H7 (cell line): Measurements from ENCODE around the gene ZSCAN10. TPM values are rescaled to one million over a fixed set of nuclear protein-coding genes. Genes with fewer than 3 reads are reported as not detected.
A peak's percentile ranks its signal among the peaks of the same experiment; 100 is the strongest.
"Not testable (repeated sequence)": the region's sequence is repeated elsewhere in the genome, so short reads cannot be mapped to it uniquely, and the experiment has no call there.

Experiments
- DNase-seq: peaks from one replicate; pipeline ENCODE4 v3.0.0; 2012
- H3K27me3 ChIP-seq: 2 replicates; pipeline ENCODE4 v1.6.0; 2011; ENCODE audit warnings: mild to moderate bottlenecking, low read length; ENCODE audit not compliant: control insufficient read depth, insufficient read depth
- H3K36me3 ChIP-seq: replicated peaks from 2 replicates; pipeline ENCODE4 v1.5.1; 2011; ENCODE audit warnings: low read length; ENCODE audit not compliant: control insufficient read depth, insufficient read depth
- H3K4me3 ChIP-seq: 2 replicates; pipeline ENCODE4 v1.5.1; 2011; ENCODE audit warnings: low read depth, mild to moderate bottlenecking, control low read depth, low read length, moderate library complexity; ENCODE audit not compliant: insufficient read depth
- total RNA-seq: library from RNA; depleted of rRNA; stranded (reverse); fragments of >200 nt; shearing (Covaris generic); gene quantifications from 2 replicates; pipeline ENCODE4 v1.2.3, GENCODE V29; 2014

The ZSCAN10 gene
- total RNA-seq, 1 experiment from 2014 or later: 217 TPM

DNA sequence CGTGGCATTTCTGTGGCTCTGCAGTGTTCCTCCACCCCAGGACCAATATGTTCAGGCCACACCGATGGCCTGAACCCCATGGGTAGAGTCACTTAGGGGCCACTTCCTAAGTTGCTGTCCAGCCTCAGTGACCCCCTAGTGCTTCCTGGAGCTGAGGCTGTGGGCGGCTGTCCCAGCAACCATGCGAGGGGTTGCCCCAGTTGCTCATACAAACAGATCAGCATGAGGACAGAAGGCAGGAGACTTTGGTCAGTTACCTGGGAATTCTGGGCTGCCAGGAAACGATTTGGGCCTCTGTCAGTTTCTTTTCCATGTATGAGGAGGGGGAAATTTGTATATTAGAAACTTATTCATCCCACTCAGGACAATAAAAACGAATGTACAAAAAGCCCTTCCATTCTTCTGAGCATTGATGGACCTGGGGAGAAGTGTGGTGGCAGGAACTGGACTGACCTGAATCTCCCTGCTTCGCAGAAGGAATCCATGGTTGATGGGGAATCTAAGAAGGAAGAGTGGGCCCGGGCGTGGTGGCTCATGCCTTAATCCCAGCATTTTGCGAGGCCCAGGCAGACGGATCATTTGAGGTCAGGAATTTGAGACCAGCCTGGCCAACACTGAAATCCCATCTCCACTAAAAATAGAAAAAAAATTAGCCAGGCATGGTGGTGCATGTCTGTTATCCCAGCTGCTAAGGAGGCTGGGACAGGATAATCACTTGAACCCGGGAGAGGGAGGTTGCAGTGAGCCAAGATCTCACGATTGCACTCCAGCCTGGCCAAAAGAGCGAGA is 38.6 kb downstream of the ZSCAN10 start:
- Histone ChIP-seq H3K4me3 (no peak overlapping the region), H3K36me3 (no peaks in the 10 kb centered on the region), H3K27me3 (no peaks in the 10 kb centered on the region)
- no peak for DNase-seq

GRCh38 chr16:3059723-3060242 is 39.3 kb downstream of the ZSCAN10 start:
- Histone ChIP-seq H3K27me3 (no peaks in the 10 kb centered on the region), H3K4me3 (peak overlapping the region; percentile 64), H3K36me3 (no peaks in the 10 kb centered on the region)
- DNase-seq: peak; percentile 51

DNA sequence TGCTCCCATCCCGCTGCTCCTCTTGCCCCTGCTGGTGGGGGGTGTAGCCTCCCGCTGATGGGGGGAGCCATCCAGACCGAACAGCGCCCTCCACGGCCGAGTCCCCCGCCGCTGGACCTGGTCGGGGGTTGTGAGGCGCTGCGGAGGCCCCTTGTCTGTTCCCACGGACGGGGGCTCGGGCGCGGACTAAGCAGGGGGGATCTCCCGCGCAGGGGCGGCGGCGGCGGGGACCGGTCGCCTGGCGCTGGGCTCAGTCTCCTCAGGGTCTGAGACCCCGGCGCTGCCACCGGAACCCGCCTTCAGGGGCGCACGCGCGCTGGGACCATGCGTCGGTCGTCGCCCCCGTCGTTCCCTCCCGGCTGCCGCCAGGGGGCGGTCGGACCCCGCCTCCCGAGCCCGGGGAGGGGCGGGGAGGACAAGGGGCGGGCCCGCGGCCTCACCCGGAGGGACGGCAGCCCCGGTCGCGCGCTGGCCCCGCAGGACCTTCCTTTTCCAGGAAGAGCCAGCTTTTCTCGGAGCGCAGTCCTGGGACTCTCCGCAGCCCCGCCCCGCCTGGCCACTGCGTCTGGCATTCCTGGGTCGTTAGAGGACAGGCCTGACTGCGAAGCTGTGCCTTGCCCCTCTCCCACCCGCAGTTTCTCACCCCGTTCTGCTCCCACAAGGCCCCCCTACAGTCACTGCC is 39.9 kb downstream of the ZSCAN10 start:
- Histone ChIP-seq H3K27me3 (no peaks in the 10 kb centered on the region), H3K36me3 (no peaks in the 10 kb centered on the region), H3K4me3 (peak overlapping the region; percentile 64)
- DNase-seq: peak; percentile 100

DNA sequence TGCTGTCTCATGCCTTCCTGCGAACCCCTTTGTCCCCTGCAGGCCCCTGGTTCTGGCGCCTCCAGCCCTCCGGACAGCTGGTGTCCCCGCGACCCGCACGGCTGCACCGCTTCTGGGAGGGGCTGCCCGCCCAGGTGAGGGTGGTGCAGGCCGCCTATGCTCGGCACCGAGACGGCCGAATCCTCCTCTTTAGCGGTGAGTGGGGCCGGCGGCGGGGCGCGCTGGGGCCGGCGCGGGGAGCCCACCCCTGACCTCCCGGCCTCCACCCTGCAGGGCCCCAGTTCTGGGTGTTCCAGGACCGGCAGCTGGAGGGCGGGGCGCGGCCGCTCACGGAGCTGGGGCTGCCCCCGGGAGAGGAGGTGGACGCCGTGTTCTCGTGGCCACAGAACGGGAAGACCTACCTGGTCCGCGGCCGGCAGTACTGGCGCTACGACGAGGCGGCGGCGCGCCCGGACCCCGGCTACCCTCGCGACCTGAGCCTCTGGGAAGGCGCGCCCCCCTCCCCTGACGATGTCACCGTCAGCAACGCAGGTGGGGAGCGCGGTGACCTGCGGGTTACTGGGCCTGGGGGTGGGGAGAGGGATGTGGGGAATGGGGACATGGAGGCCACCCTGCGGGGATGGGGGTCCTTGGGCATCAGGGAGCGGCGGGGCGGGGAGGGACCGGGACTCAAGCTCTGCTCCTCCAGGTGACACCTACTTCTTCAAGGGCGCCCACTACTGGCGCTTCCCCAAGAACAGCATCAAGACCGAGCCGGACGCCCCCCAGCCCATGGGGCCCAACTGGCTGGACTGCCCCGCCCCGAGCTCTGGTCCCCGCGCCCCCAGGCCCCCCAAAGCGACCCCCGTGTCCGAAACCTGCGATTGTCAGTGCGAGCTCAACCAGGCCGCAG is 40.7 kb downstream of the ZSCAN10 start:
- peak; percentile 93 for DNase-seq
- Histone ChIP-seq H3K36me3 (no peaks in the 10 kb centered on the region), H3K4me3 (peak overlapping the region; percentile 64), H3K27me3 (no peaks in the 10 kb centered on the region)

DNA sequence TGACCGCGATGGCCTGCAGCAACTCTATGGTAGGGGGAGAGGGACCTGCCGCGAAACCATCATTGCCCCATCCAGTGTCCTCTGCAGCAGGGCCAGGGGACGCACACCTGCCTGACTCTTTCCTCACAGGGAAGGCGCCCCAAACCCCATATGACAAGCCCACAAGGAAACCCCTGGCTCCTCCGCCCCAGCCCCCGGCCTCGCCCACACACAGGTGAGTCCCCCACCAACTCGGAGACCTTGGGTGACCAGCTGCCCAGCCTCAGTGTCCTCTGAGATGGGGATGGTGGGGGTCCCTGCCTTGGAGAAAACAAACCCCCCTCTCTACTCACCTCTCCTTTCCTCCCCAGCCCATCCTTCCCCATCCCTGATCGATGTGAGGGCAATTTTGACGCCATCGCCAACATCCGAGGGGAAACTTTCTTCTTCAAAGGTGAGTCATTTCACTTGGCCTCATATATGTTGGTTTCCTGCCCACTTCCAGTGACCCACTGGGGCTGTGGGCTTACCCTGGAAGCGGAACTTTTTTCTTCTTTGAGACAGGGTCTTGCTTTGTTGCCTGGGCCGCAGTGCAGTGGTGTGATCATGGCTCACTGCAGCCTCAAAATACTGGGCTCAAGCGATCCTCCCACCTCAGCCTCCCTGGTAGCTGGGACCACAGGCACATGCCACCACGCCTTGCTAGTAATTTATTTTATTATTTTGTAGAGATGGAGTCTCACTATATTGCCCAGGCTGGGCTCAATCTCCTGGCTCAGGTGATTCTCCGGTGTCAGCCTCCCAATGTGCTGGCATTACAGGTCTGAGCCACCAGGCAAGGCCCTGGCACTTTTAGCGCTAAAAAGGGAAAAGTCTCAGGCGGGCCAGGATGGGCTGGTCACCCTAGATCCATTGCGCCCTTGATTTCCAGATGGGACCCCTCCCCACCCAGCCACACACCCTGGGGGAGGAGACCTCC is 41.6 kb downstream of the ZSCAN10 start:
- H3K4me3 ChIP-seq: no peak overlapping the region
- DNase-seq: no peak
- H3K27me3 ChIP-seq: no peaks in the 10 kb centered on the region
- H3K36me3 ChIP-seq: no peaks in the 10 kb centered on the region

DNA sequence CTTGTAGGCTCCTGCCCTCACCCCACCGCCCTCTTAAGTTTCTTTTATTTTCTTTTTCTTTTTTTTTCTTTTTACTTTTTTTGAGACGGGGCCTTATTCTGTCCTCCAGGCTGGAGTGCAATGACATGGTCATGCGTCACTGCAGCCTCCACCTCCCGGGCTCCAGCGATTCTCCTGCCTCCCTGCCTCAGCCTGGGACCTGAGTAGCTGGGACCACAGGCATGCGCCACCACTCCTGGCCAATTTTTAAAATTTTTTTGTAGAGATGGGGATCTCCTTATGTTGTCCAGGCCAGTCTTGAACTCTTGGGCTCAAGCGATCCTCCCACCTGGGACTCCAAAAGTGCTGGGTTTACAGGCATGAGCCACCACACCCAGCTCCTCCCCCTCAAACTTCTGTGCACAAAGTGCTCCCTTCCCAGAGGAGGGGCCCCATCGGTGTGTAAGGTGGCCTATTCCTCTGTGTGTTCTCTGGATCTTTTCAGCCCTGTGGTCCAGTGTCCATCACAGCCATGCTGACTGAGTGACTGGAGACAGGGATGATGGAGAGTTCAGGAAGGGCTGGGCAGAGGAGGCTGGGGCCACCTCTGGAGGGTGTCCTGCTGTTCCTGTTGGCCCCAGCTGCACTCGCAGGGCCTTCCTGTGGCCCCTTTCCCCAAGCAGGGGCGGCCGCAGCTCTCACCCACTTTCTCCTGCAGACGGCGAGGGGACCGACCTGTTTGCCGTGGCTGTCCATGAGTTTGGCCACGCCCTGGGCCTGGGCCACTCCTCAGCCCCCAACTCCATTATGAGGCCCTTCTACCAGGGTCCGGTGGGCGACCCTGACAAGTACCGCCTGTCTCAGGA is 42.5 kb downstream of the ZSCAN10 start:
- no peak for DNase-seq
- 0 out of 2 replicates have a peak, but pooled peaks cover under 1% of the 10 kb centered on the region for H3K36me3 ChIP-seq
- H3K27me3 ChIP-seq: no peaks in the 10 kb centered on the region
- no peak overlapping the region for H3K4me3 ChIP-seq

- DNase-seq: not testable (repeated sequence)
Observed at GRCh38 chr16:3055734-3056115, 43.4 kb downstream of the ZSCAN10 start.

DNA sequence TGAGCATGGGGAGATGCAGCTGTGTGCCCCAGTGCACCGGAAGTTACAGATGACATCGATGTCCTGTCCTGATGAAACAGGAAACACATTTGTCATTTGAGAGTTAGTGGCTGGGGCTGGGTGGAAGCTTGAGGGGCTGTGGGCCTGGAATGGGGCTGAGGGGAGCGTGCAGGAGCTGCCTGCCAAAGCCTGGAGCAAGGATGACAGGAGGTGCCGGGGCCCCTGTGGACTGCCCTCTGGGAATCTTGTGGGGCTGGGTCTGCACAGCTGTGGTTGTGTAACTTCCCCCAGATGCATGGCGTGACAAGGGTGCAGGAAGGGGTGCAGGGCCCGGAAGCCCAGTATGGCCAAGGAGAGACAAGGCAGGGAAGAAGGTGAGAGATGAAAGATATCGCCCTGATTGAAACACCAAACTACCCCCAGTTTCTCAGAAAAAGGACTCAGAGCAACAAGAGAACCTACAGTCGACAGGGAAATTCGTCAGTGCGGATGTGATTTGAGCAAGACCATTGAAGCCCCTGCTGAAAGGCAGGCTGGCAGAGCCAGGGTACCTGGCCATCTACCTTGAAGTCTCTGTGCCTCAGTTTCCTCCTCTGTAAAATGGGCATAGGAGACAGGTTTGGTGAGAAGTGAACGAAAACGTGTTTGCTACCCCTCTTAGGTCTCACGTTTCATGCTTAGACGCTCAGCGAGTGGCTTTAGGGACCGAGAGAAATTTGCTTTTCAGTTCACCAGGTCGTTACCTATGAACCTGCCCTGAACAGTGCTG is 43.9 kb downstream of the ZSCAN10 start:
- no peak for DNase-seq
- Histone ChIP-seq H3K36me3 (0 out of 2 replicates have a peak, but pooled peaks cover 2% of the 10 kb centered on the region), H3K4me3 (no peak overlapping the region), H3K27me3 (no peaks in the 10 kb centered on the region)

More at GRCh38 chr16:3055734-3056115, 43.4 kb downstream of the ZSCAN10 start:
- not testable (repeated sequence) for H3K4me3 ChIP-seq, H3K27me3 ChIP-seq, H3K36me3 ChIP-seq

DNA sequence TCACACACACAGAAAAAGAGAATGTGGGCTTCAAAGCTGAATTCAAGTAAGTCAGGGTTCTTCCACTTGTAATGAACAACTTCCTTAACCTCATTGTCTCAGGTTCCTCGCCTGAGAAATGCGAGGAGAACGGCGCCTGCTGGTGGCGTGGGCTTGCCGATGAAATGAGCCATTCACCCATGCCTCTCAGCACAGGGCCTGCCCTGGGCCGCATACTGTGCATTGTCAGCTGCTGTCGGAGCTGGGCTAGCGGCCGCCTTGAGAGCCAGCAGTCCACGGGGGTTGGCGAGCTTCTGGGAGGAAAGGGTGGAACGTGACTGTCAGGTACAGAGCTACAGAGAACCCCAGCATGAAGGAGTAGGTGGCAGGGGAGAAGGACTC is 45.8 kb downstream of the ZSCAN10 start:
- not testable (repeated sequence) for DNase-seq, H3K27me3 ChIP-seq, H3K36me3 ChIP-seq, H3K4me3 ChIP-seq

- not testable (repeated sequence) for DNase-seq
Observed at GRCh38 chr16:3052571-3053329, 46.3 kb downstream of the ZSCAN10 start.

GRCh38 chr16:3051494-3051893 is 47.6 kb downstream of the ZSCAN10 start:
- Histone ChIP-seq H3K27me3 (peaks cover 9% of the 10 kb centered on the region), H3K4me3 (no peak overlapping the region), H3K36me3 (0 out of 2 replicates have a peak, but pooled peaks cover 3% of the 10 kb centered on the region)
- DNase-seq: no peak

More at GRCh38 chr16:3052571-3053329, 46.3 kb downstream of the ZSCAN10 start:
- H3K4me3 ChIP-seq, H3K36me3 ChIP-seq, H3K27me3 ChIP-seq: not testable (repeated sequence)

- no peak for DNase-seq
- Histone ChIP-seq H3K27me3 (peaks cover 12% of the 10 kb centered on the region), H3K4me3 (no peak overlapping the region), H3K36me3 (0 out of 2 replicates have a peak, but pooled peaks cover 3% of the 10 kb centered on the region)
Observed at GRCh38 chr16:3051009-3051408, 48.1 kb downstream of the ZSCAN10 start.
